ENCODE data around the gene RUNX2. TPM values are rescaled to one million over a fixed set of nuclear protein-coding genes. Genes with fewer than 3 reads are reported as not detected.

RUNX2 gene
- total RNA-seq, 2 donors from 2014 or later, result 6.7 to 29.5 TPM

- H3K4me1 Mint-ChIP-seq (ENCODE audit: low read depth in 2 of 2), result peaks cover 25 to 41% of the 10 kb centered on the region in 2 donors
- H3K27me3 Mint-ChIP-seq, result peaks cover 13 to 19% of the 10 kb centered on the region in 2 donors
- no peaks in the 10 kb centered on the region for H3K36me3 Mint-ChIP-seq
- H3K9me3 Mint-ChIP-seq, result no peaks in the 10 kb centered on the region
- DNase-seq (ENCODE audit: low spot score) (no peak), ATAC-seq (peak; percentile 34 to 54)
- peak overlapping the region; percentile 86 to 95 for H3K27ac Mint-ChIP-seq
- H3K4me3 Mint-ChIP-seq, result peak overlapping the region; percentile 98
Observed at GRCh38 chr6:45423111-45423823, 95.1 kb downstream of the RUNX2 start.

- H3K27ac Mint-ChIP-seq, result peak overlapping the region in 1 of 2 donors; percentile 95
Observed at GRCh38 chr6:45423824-45424450, 95.8 kb downstream of the RUNX2 start.

GRCh38 chr6:45424451-45424861 lies 96.3 kb downstream of the RUNX2 start:
- peaks cover 13% of the 10 kb centered on the region in 2 donors for H3K27me3 Mint-ChIP-seq
- peak overlapping the region; percentile 14 to 95 for H3K27ac Mint-ChIP-seq
- no peaks in the 10 kb centered on the region for H3K9me3 Mint-ChIP-seq
- no peak for ATAC-seq
- peaks cover 22 to 48% of the 10 kb centered on the region in 2 donors for H3K4me1 Mint-ChIP-seq (ENCODE audit: low read depth in 2 of 2)
- H3K36me3 Mint-ChIP-seq, result no peaks in the 10 kb centered on the region
- peak overlapping the region; percentile 84 for H3K4me3 Mint-ChIP-seq
- no peak for DNase-seq (ENCODE audit: low spot score)

More at GRCh38 chr6:45423824-45424450, 95.8 kb downstream of the RUNX2 start:
- Mint-ChIP-seq H3K27me3 (peaks cover 13 to 17% of the 10 kb centered on the region in 2 donors), H3K36me3 (no peaks in the 10 kb centered on the region), H3K9me3 (no peaks in the 10 kb centered on the region), H3K4me3 (peak overlapping the region; percentile 84), H3K4me1 (ENCODE audit: low read depth in 2 of 2) (peaks cover 25 to 48% of the 10 kb centered on the region in 2 donors)
- ATAC-seq (peak in 1 of 2 donors; percentile 3), DNase-seq (ENCODE audit: low spot score) (no peak)

GRCh38 chr6:45426251-45426650 lies 98.1 kb downstream of the RUNX2 start:
- no peak for DNase-seq (ENCODE audit: low spot score)
- Mint-ChIP-seq H3K27me3 (peaks cover 4 to 13% of the 10 kb centered on the region in 2 donors), H3K27ac (peak overlapping the region in 1 of 2 donors; percentile 95), H3K9me3 (no peaks in the 10 kb centered on the region), H3K4me1 (ENCODE audit: low read depth in 2 of 2) (peaks cover 21 to 45% of the 10 kb centered on the region in 2 donors), H3K4me3 (peak overlapping the region; percentile 84), H3K36me3 (no peaks in the 10 kb centered on the region)
- ATAC-seq, result no peak

GRCh38 chr6:45427726-45428125 lies 99.6 kb downstream of the RUNX2 start:
- no peaks in the 10 kb centered on the region for H3K9me3 Mint-ChIP-seq
- peak overlapping the region in 1 of 2 donors; percentile 31 for H3K27ac Mint-ChIP-seq
- no peaks in the 10 kb centered on the region for H3K36me3 Mint-ChIP-seq
- peaks cover 0 to 16% of the 10 kb centered on the region in 2 donors for H3K27me3 Mint-ChIP-seq
- DNase-seq (ENCODE audit: low spot score), result no peak
- peak overlapping the region; percentile 66 for H3K4me3 Mint-ChIP-seq
- ATAC-seq, result no peak
- peaks cover 21 to 49% of the 10 kb centered on the region in 2 donors for H3K4me1 Mint-ChIP-seq (ENCODE audit: low read depth in 2 of 2)

- H3K4me3 Mint-ChIP-seq, result peak overlapping the region; percentile 66
- no peaks in the 10 kb centered on the region for H3K9me3 Mint-ChIP-seq
- no peak for DNase-seq (ENCODE audit: low spot score)
Observed at GRCh38 chr6:45428727-45429126, 100.6 kb downstream of the RUNX2 start.

GRCh38 chr6:45430590-45431202 lies 102.6 kb downstream of the RUNX2 start:
- Mint-ChIP-seq H3K4me1 (ENCODE audit: low read depth in 2 of 2) (peaks cover 17 to 49% of the 10 kb centered on the region in 2 donors), H3K27ac (peak overlapping the region in 1 of 2 donors; percentile 31), H3K36me3 (peaks cover 2% of the 10 kb centered on the region), H3K9me3 (no peaks in the 10 kb centered on the region), H3K27me3 (peaks cover 0 to 13% of the 10 kb centered on the region in 2 donors), H3K4me3 (peak overlapping the region; percentile 77)
- ATAC-seq (peak in 1 of 2 donors; percentile 10), DNase-seq (ENCODE audit: low spot score) (no peak)

More at GRCh38 chr6:45428727-45429126, 100.6 kb downstream of the RUNX2 start:
- H3K27ac Mint-ChIP-seq, result peak overlapping the region; percentile 31 to 62
- peaks cover 0 to 16% of the 10 kb centered on the region in 2 donors for H3K27me3 Mint-ChIP-seq
- no peaks in the 10 kb centered on the region for H3K36me3 Mint-ChIP-seq
- peaks cover 17 to 52% of the 10 kb centered on the region in 2 donors for H3K4me1 Mint-ChIP-seq (ENCODE audit: low read depth in 2 of 2)
- ATAC-seq, result no peak

GRCh38 chr6:45431317-45432065 lies 103.4 kb downstream of the RUNX2 start:
- DNase-seq (ENCODE audit: low spot score), result no peak
- Mint-ChIP-seq H3K9me3 (no peaks in the 10 kb centered on the region), H3K4me3 (peak overlapping the region; percentile 77), H3K27ac (peak overlapping the region; percentile 31 to 62), H3K27me3 (peaks cover 0 to 13% of the 10 kb centered on the region in 2 donors), H3K36me3 (peaks cover 5% of the 10 kb centered on the region), H3K4me1 (ENCODE audit: low read depth in 2 of 2) (peaks cover 19 to 57% of the 10 kb centered on the region in 2 donors)
- peak in 1 of 2 donors; percentile 61 for ATAC-seq

- H3K27ac Mint-ChIP-seq, result no peak overlapping the region
- no peak for DNase-seq (ENCODE audit: low spot score)
- H3K4me3 Mint-ChIP-seq, result peak overlapping the region; percentile 26
- peaks cover 9% of the 10 kb centered on the region for H3K36me3 Mint-ChIP-seq
- H3K9me3 Mint-ChIP-seq, result no peaks in the 10 kb centered on the region
- H3K27me3 Mint-ChIP-seq, result peaks cover 0 to 13% of the 10 kb centered on the region in 2 donors
- peaks cover 29 to 68% of the 10 kb centered on the region in 2 donors for H3K4me1 Mint-ChIP-seq (ENCODE audit: low read depth in 2 of 2)
- no peak for ATAC-seq
Observed at GRCh38 chr6:45432977-45433376, 104.8 kb downstream of the RUNX2 start.

GRCh38 chr6:45433533-45434380 lies 105.6 kb downstream of the RUNX2 start:
- DNase-seq (ENCODE audit: low spot score) (no peak), ATAC-seq (no peak)
- H3K36me3 Mint-ChIP-seq, result peaks cover 11% of the 10 kb centered on the region
- H3K27me3 Mint-ChIP-seq, result peaks cover 0 to 11% of the 10 kb centered on the region in 2 donors
- peak overlapping the region; percentile 57 for H3K4me3 Mint-ChIP-seq
- H3K9me3 Mint-ChIP-seq, result no peaks in the 10 kb centered on the region
- peak overlapping the region; percentile 31 to 70 for H3K27ac Mint-ChIP-seq
- peaks cover 29 to 63% of the 10 kb centered on the region in 2 donors for H3K4me1 Mint-ChIP-seq (ENCODE audit: low read depth in 2 of 2)

GRCh38 chr6:45434381-45434700 lies 106.2 kb downstream of the RUNX2 start:
- peak overlapping the region; percentile 31 to 70 for H3K27ac Mint-ChIP-seq
- no peaks in the 10 kb centered on the region for H3K9me3 Mint-ChIP-seq
- peak in 1 of 2 donors; percentile 57 for ATAC-seq

GRCh38 chr6:45436544-45437438 lies 108.7 kb downstream of the RUNX2 start:
- Mint-ChIP-seq H3K9me3 (no peaks in the 10 kb centered on the region), H3K27me3 (peaks cover 0 to 4% of the 10 kb centered on the region in 2 donors), H3K4me3 (peak overlapping the region; percentile 77), H3K36me3 (peaks cover 11% of the 10 kb centered on the region), H3K27ac (peak overlapping the region; percentile 84 to 85), H3K4me1 (ENCODE audit: low read depth in 2 of 2) (peaks cover 17 to 59% of the 10 kb centered on the region in 2 donors)
- ATAC-seq, result peak; percentile 94 to 95
- no peak for DNase-seq (ENCODE audit: low spot score)

More at GRCh38 chr6:45434381-45434700, 106.2 kb downstream of the RUNX2 start:
- Mint-ChIP-seq H3K4me1 (ENCODE audit: low read depth in 2 of 2) (peaks cover 29 to 61% of the 10 kb centered on the region in 2 donors), H3K27me3 (peaks cover 0 to 11% of the 10 kb centered on the region in 2 donors), H3K4me3 (peak overlapping the region; percentile 57), H3K36me3 (peaks cover 11% of the 10 kb centered on the region)
- DNase-seq (ENCODE audit: low spot score), result no peak
